WTC11 (cell line): ENCODE data around the gene GLIPR2. TPM values are rescaled to one million over a fixed set of nuclear protein-coding genes. Genes with fewer than 3 reads are reported as not detected.

Experiments
- ATAC-seq: fragments of 200-7000 bp; cut with Tn5 transposase; 2 replicates; pipeline ENCODE4 v1.10.0; 2021; ENCODE audit warnings: mild to moderate bottlenecking, moderate library complexity
- CTCF ChIA-PET: fragments of 300-600 bp; sonication (Branson Sonifier 250); formaldehyde crosslinking; loops from one replicate; lab custom pipeline; 2021; ENCODE audit warnings: antibody characterized with exemption; lab: Charles Lee
- POLR2A ChIA-PET: fragments of 350-600 bp; sonication (Branson Sonifier 250); formaldehyde crosslinking; loops from one replicate; lab custom pipeline; 2021; ENCODE audit warnings: antibody characterized with exemption; lab: Charles Lee
- DNase-seq: peaks from one replicate; pipeline ENCODE4 v3.0.0; 2021; ENCODE audit warnings: low spot score
- H3K27ac Mint-ChIP-seq: 2 replicates; pipeline ENCODE4 v1.8.0; 2021; ENCODE audit warnings: mixed read lengths
- H3K27me3 Mint-ChIP-seq: 2 replicates; pipeline ENCODE4 v1.8.0; 2021; ENCODE audit warnings: low read depth, mild to moderate bottlenecking, moderate library complexity, mixed read lengths
- H3K36me3 Mint-ChIP-seq: 2 replicates; pipeline ENCODE4 v1.8.0; 2021; ENCODE audit warnings: mixed read lengths
- H3K4me1 Mint-ChIP-seq: 2 replicates; pipeline ENCODE4 v1.8.0; 2022; ENCODE audit warnings: mixed read lengths
- H3K4me3 Mint-ChIP-seq: 2 replicates; pipeline ENCODE4 v1.8.0; 2021; ENCODE audit warnings: mild to moderate bottlenecking, moderate library complexity, mixed read lengths
- H3K9me3 Mint-ChIP-seq: 2 replicates; pipeline ENCODE4 v1.8.0; 2021; ENCODE audit warnings: mixed read lengths
- CREB1 ChIP-seq: sonication (generic); formaldehyde crosslinking; IDR thresholded peaks from 2 replicates; pipeline ENCODE4 v1.8.0; 2023; ENCODE audit warnings: mild to moderate bottlenecking, missing genetic modification reagents
- CREM ChIP-seq: sonication (generic); formaldehyde crosslinking; IDR thresholded peaks from 2 replicates; pipeline ENCODE4 v1.8.1; 2022; ENCODE audit warnings: mild to moderate bottlenecking, missing genetic modification reagents, moderate library complexity
- ELF4 ChIP-seq: sonication (generic); formaldehyde crosslinking; IDR thresholded peaks from 2 replicates; pipeline ENCODE4 v1.8.1; 2022; ENCODE audit warnings: low read depth, mild to moderate bottlenecking, moderate library complexity, missing genetic modification reagents
- EMX1 ChIP-seq: fragments of 250-450 bp; sonication (Bioruptor Pico); IDR thresholded peaks from 2 replicates; pipeline ENCODE4 v1.8.0; 2021; ENCODE audit warnings: mild to moderate bottlenecking
- FOXJ3 ChIP-seq: sonication (generic); formaldehyde crosslinking; IDR thresholded peaks from 2 replicates; pipeline ENCODE4 v1.9.0; 2021; ENCODE audit warnings: missing genetic modification reagents, mild to moderate bottlenecking, borderline replicate concordance
- FOXK1 ChIP-seq: sonication (generic); formaldehyde crosslinking; IDR thresholded peaks from 2 replicates; pipeline ENCODE4 v1.8.0; 2022; ENCODE audit warnings: mild to moderate bottlenecking, moderate library complexity, missing genetic modification reagents
- GRHL2 ChIP-seq: fragments of 250-450 bp; sonication (Bioruptor Pico); IDR thresholded peaks from 2 replicates; pipeline ENCODE4 v1.8.0; 2022; ENCODE audit warnings: mild to moderate bottlenecking, moderate library complexity; ENCODE audit not compliant: insufficient replicate concordance, severe bottlenecking
- HMGA2 ChIP-seq: fragments of 250-450 bp; sonication (Bioruptor Pico); IDR thresholded peaks from 2 replicates; pipeline ENCODE4 v1.4.0; 2021; ENCODE audit warnings: mild to moderate bottlenecking, moderate library complexity
- IRF1 ChIP-seq: sonication (generic); formaldehyde crosslinking; IDR thresholded peaks from 2 replicates; pipeline ENCODE4 v1.8.0; 2023; ENCODE audit warnings: missing genetic modification reagents
- NFATC4 ChIP-seq: fragments of 250-450 bp; sonication (Bioruptor Pico); IDR thresholded peaks from 2 replicates; pipeline ENCODE4 v1.9.0; 2021; ENCODE audit warnings: mild to moderate bottlenecking
- NFYB ChIP-seq: sonication (generic); formaldehyde crosslinking; conservative IDR thresholded peaks from 2 replicates; pipeline ENCODE4 v1.8.0; 2022; ENCODE audit warnings: low read depth, missing genetic modification reagents
- NR2C2 ChIP-seq: sonication (generic); formaldehyde crosslinking; IDR thresholded peaks from 2 replicates; pipeline ENCODE4 v1.8.0; 2022; ENCODE audit warnings: mild to moderate bottlenecking, missing genetic modification reagents
- PRRX2 ChIP-seq: fragments of 250-450 bp; sonication (Bioruptor Pico); IDR thresholded peaks from 2 replicates; pipeline ENCODE4 v1.8.0; 2021; ENCODE audit warnings: mild to moderate bottlenecking
- RORB ChIP-seq: fragments of 250-450 bp; sonication (Bioruptor Pico); IDR thresholded peaks from 2 replicates; pipeline ENCODE4 v1.9.0; 2021; ENCODE audit warnings: mild to moderate bottlenecking
- STAT6 ChIP-seq: sonication (generic); formaldehyde crosslinking; conservative IDR thresholded peaks from 2 replicates; pipeline ENCODE4 v1.8.1; 2023; ENCODE audit warnings: mild to moderate bottlenecking, low read depth, missing genetic modification reagents, moderate library complexity
- TEAD4 ChIP-seq: sonication (generic); formaldehyde crosslinking; IDR thresholded peaks from 2 replicates; pipeline ENCODE4 v1.8.0; 2022; ENCODE audit warnings: mild to moderate bottlenecking, missing genetic modification reagents
- ZNF416 ChIP-seq: fragments of 250-450 bp; sonication (Bioruptor Pico); IDR thresholded peaks from 2 replicates; pipeline ENCODE4 v1.9.0; 2021; ENCODE audit warnings: mild to moderate bottlenecking, inconsistent platforms
- ZNF671 ChIP-seq: fragments of 250-450 bp; sonication (Bioruptor Pico); IDR thresholded peaks from 2 replicates; pipeline ENCODE4 v1.8.0; 2021; ENCODE audit warnings: mild to moderate bottlenecking
- total RNA-seq: library from RNA; stranded (reverse); gene quantifications from 3 replicates; pipeline ENCODE4 v1.2.3, GENCODE V29; 2021
- TF ChIP-seq, protein P1 (sequence below): fragments of 250-450 bp; sonication (Bioruptor Pico); IDR thresholded peaks from 2 replicates; pipeline ENCODE4 v1.9.0; 2021; ENCODE audit warnings: mild to moderate bottlenecking, borderline replicate concordance

GLIPR2 gene
- total RNA-seq, 1 experiment from 2014 or later = 3.7 TPM

DNA sequence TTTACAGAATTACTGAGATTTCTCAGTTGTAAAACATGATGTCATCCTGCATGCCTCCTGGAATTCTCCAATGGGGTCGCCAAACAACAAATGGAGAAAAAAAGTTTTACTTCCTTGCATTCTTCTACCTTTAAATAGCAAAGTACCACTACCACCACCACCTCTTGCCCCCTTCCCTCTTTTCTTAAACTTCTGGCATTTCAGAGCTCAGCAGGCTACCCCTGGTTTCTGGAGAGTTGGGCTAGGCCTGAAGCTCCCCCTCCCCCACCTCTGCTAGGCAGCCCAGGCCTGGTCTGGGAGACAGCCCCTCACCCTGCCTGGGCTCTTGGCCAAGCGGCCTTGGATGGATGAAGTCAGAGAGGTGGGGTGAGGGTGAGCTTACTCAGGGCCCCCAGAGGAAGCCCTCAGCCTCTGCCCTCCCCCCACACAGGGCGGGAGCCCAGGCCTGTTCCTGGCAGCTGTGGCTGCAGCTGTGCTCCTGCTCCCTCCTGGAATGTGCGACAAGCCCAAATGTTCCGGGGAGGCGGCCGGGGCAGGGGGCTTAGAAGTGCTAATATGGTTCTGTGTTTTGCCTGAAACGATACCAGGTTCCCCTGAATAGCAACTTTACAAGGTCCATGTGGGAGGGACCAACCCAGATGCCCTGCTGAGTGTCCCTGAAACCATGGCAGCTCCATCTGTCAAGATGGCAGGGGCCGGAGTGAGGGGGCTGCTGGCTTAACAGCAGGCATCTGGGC lies 26.7 kb downstream of the GLIPR2 start (continued):
- TF ChIP-seq STAT6 (no peak), RORB (CRISPR knock-in tag) (no peak), TEAD4 (CRISPR knock-in tag) (peak; percentile 80; the same call in 1 of the 2 replicates), NFATC4 (CRISPR knock-in tag) (no peak), ELF4 (CRISPR knock-in tag) (no peak), PRRX2 (CRISPR knock-in tag) (0 out of 2 replicates have a peak, but pooled peaks have one; percentile 17), CREM (CRISPR knock-in tag) (0 out of 2 replicates have a peak, but pooled peaks have one; percentile 10), NR2C2 (CRISPR knock-in tag) (no peak), ZNF416 (no peak)
- TF ChIP-seq, protein P1, sequence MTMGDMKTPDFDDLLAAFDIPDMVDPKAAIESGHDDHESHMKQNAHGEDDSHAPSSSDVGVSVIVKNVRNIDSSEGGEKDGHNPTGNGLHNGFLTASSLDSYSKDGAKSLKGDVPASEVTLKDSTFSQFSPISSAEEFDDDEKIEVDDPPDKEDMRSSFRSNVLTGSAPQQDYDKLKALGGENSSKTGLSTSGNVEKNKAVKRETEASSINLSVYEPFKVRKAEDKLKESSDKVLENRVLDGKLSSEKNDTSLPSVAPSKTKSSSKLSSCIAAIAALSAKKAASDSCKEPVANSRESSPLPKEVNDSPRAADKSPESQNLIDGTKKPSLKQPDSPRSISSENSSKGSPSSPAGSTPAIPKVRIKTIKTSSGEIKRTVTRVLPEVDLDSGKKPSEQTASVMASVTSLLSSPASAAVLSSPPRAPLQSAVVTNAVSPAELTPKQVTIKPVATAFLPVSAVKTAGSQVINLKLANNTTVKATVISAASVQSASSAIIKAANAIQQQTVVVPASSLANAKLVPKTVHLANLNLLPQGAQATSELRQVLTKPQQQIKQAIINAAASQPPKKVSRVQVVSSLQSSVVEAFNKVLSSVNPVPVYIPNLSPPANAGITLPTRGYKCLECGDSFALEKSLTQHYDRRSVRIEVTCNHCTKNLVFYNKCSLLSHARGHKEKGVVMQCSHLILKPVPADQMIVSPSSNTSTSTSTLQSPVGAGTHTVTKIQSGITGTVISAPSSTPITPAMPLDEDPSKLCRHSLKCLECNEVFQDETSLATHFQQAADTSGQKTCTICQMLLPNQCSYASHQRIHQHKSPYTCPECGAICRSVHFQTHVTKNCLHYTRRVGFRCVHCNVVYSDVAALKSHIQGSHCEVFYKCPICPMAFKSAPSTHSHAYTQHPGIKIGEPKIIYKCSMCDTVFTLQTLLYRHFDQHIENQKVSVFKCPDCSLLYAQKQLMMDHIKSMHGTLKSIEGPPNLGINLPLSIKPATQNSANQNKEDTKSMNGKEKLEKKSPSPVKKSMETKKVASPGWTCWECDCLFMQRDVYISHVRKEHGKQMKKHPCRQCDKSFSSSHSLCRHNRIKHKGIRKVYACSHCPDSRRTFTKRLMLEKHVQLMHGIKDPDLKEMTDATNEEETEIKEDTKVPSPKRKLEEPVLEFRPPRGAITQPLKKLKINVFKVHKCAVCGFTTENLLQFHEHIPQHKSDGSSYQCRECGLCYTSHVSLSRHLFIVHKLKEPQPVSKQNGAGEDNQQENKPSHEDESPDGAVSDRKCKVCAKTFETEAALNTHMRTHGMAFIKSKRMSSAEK (CRISPR knock-in tag) = 0 out of 2 replicates have a peak, but pooled peaks have one; percentile 59

DNA sequence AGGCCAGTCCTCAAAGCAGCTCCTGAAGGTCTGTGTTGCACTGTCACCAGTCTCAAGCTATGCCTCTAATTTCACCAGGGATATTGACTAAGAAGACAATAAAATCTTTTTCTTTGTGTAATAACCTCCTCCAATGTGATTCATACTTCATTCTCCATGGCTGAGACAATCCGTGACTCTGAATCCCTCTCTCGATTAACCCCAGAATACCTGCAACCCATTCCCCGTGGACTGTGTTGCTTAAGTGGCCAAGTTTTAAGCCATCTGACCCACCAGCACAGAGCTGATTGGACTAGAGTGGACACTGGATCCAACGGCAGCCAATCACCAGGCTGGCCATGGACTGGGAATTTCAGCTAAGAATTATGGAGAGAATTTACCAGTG lies 27.2 kb downstream of the GLIPR2 start:
- H3K27me3 Mint-ChIP-seq = peaks cover 7% of the 10 kb centered on the region; the same call in 1 of the 2 replicates
- POLR2A ChIA-PET = interaction anchor here (0.5 to 3.3 kb wide), 10 partner anchors 9 to 350 kb away, joined by 3 to 24 read pairs (median 4); partner anchors contain the start of genes CLTA and GLIPR2
- no peaks in the 10 kb centered on the region for H3K36me3 Mint-ChIP-seq
- DNase-seq (no peak), ATAC-seq (no peak)
- H3K4me1 Mint-ChIP-seq = peaks cover 49% of the 10 kb centered on the region
- no peak for TF ChIP-seq EMX1 (CRISPR knock-in tag)
- TF ChIP-seq GRHL2 = no peak
- TF ChIP-seq FOXJ3 = no peak
- TF ChIP-seq HMGA2 (CRISPR knock-in tag) = no peak
- TF ChIP-seq NFYB = peak; percentile 45; the same call in 1 of the 2 replicates
- no peak for TF ChIP-seq FOXK1 (CRISPR knock-in tag)
- TF ChIP-seq ZNF671 (CRISPR knock-in tag) = no peak
- TF ChIP-seq IRF1 (CRISPR knock-in tag) = no peak
- TF ChIP-seq CREB1 (CRISPR knock-in tag) = no peak
- peak overlapping the region; percentile 90 for H3K27ac Mint-ChIP-seq
- CTCF ChIA-PET = interaction anchor here (0.6 to 5.3 kb wide), 17 partner anchors 9 to 328 kb away, joined by 3 to 131 read pairs (median 5); partner anchors contain the start of genes CLTA and GLIPR2
- 0 out of 2 replicates have a peak overlapping the region, but pooled peaks have one; percentile 0 for H3K4me3 Mint-ChIP-seq
- 0 out of 2 replicates have a peak, but pooled peaks cover 3% of the 10 kb centered on the region for H3K9me3 Mint-ChIP-seq
